ENCODE data around the gene SMCP.

DNA sequence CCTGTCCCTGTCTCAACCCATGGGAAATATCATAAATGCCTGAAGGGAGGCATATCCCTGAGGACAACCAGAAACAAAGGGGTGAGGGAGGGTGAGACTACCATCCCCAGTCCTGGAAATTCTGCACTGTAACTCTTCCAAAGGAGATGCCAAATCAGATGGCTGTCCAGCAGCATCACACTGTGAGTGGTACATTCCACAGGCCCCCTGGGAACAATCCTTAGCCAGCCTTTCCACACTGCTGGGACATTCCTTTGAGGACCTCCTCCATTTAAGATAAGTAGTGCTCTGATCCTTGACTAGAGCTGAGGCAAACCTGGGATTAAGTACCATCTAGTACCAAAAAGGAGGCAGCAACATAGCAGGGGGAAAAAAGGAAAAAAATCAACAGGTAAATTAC is 40.9 kb downstream of the SMCP start:
- TF ChIP-seq, protein P1, sequence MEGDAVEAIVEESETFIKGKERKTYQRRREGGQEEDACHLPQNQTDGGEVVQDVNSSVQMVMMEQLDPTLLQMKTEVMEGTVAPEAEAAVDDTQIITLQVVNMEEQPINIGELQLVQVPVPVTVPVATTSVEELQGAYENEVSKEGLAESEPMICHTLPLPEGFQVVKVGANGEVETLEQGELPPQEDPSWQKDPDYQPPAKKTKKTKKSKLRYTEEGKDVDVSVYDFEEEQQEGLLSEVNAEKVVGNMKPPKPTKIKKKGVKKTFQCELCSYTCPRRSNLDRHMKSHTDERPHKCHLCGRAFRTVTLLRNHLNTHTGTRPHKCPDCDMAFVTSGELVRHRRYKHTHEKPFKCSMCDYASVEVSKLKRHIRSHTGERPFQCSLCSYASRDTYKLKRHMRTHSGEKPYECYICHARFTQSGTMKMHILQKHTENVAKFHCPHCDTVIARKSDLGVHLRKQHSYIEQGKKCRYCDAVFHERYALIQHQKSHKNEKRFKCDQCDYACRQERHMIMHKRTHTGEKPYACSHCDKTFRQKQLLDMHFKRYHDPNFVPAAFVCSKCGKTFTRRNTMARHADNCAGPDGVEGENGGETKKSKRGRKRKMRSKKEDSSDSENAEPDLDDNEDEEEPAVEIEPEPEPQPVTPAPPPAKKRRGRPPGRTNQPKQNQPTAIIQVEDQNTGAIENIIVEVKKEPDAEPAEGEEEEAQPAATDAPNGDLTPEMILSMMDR (conservative IDR thresholded peaks at IDR 0.05; ENCODE audit: low read depth, low read length), result no peak
- no peak for TF ChIP-seq EZH2 (IDR thresholded peaks at IDR 0.05; ENCODE audit: borderline replicate concordance, low read depth, low read length, poor library complexity, severe bottlenecking)
